ENCODE results near the gene GRIK1. TPM values are rescaled to one million over a fixed set of nuclear protein-coding genes. Genes with fewer than 3 reads are reported as not detected.

GRIK1 gene
- total and polyA plus RNA-seq, 2 experiments from 2014 or later, result 0.05 TPM; not detected in 1

GRCh38 chr21:29691616-29692491 is 247.9 kb downstream of the GRIK1 start:
- no peak overlapping the region for H3K27ac ChIP-seq

GRCh38 chr21:29689753-29690152 is 250.0 kb downstream of the GRIK1 start:
- no peaks in the 10 kb centered on the region for H3K36me3 ChIP-seq
- no peak for DNase-seq (ENCODE audit: low read depth in 1 of 2, low spot score in 1 of 2)
- no peak overlapping the region for H3K27ac ChIP-seq

More at GRCh38 chr21:29691616-29692491, 247.9 kb downstream of the GRIK1 start:
- no peaks in the 10 kb centered on the region for H3K27me3 ChIP-seq
- H3K4me3 ChIP-seq, result no peak overlapping the region
- no peaks in the 10 kb centered on the region for H3K36me3 ChIP-seq
- no peak for TF ChIP-seq CTCF (IDR thresholded peaks at IDR 0.05; ENCODE audit: low read depth, low read length)
- no peak for DNase-seq (ENCODE audit: low read depth in 1 of 2, low spot score in 1 of 2)
- H3K9me3 ChIP-seq (ENCODE audit: low read depth), result no peaks in the 10 kb centered on the region
- no peaks in the 10 kb centered on the region for H3K4me1 ChIP-seq (ENCODE audit: low read depth)

GRCh38 chr21:29684106-29684505 is 255.7 kb downstream of the GRIK1 start:
- no peak for TF ChIP-seq CTCF (IDR thresholded peaks at IDR 0.05; ENCODE audit: low read depth, low read length)
- Histone ChIP-seq H3K27me3 (no peaks in the 10 kb centered on the region), H3K4me1 (ENCODE audit: low read depth) (no peaks in the 10 kb centered on the region), H3K36me3 (no peaks in the 10 kb centered on the region), H3K4me3 (no peak overlapping the region), H3K27ac (no peak overlapping the region), H3K9me3 (ENCODE audit: low read depth) (no peaks in the 10 kb centered on the region)
- DNase-seq (ENCODE audit: low read depth in 1 of 2, low spot score in 1 of 2), result no peak

More at GRCh38 chr21:29689753-29690152, 250.0 kb downstream of the GRIK1 start:
- no peak for TF ChIP-seq CTCF (IDR thresholded peaks at IDR 0.05; ENCODE audit: low read depth, low read length)
- no peaks in the 10 kb centered on the region for H3K27me3 ChIP-seq
- no peak overlapping the region for H3K4me3 ChIP-seq
- no peaks in the 10 kb centered on the region for H3K9me3 ChIP-seq (ENCODE audit: low read depth)
- H3K4me1 ChIP-seq (ENCODE audit: low read depth), result no peaks in the 10 kb centered on the region

- Histone ChIP-seq H3K9me3 (ENCODE audit: low read depth) (no peaks in the 10 kb centered on the region), H3K36me3 (no peaks in the 10 kb centered on the region), H3K27me3 (no peaks in the 10 kb centered on the region), H3K4me1 (ENCODE audit: low read depth) (no peaks in the 10 kb centered on the region), H3K4me3 (no peak overlapping the region), H3K27ac (no peak overlapping the region)
- DNase-seq (ENCODE audit: low read depth in 1 of 2, low spot score in 1 of 2), result no peak
- TF ChIP-seq CTCF (IDR thresholded peaks at IDR 0.05; ENCODE audit: low read depth, low read length), result no peak
These were observed 257.0 kb downstream of the GRIK1 start for GRCh38 chr21:29682800-29683199.

- TF ChIP-seq CTCF (IDR thresholded peaks at IDR 0.05; ENCODE audit: low read depth, low read length), result no peak
- no peak for DNase-seq (ENCODE audit: low read depth in 1 of 2, low spot score in 1 of 2)
These were observed 259.5 kb downstream of the GRIK1 start for GRCh38 chr21:29680273-29680672.

More at GRCh38 chr21:29680273-29680672, 259.5 kb downstream of the GRIK1 start:
- no peaks in the 10 kb centered on the region for H3K9me3 ChIP-seq (ENCODE audit: low read depth)
- H3K36me3 ChIP-seq, result no peaks in the 10 kb centered on the region
- H3K27me3 ChIP-seq, result no peaks in the 10 kb centered on the region
- no peak overlapping the region for H3K4me3 ChIP-seq
- no peaks in the 10 kb centered on the region for H3K4me1 ChIP-seq (ENCODE audit: low read depth)
- H3K27ac ChIP-seq, result no peak overlapping the region

Data from cardiac muscle cell (in vitro differentiated cells and primary cell).